ENCODE measurements around the gene ENTREP3. TPM values are rescaled to one million over a fixed set of nuclear protein-coding genes. Genes with fewer than 3 reads are reported as not detected.
"Not testable (repeated sequence)": the region's sequence is repeated elsewhere in the genome, so short reads cannot be mapped to it uniquely, and the experiment has no call there.

Gene ENTREP3
- total RNA-seq, 1 experiment from 2014 or later: 32.3 TPM

DNA sequence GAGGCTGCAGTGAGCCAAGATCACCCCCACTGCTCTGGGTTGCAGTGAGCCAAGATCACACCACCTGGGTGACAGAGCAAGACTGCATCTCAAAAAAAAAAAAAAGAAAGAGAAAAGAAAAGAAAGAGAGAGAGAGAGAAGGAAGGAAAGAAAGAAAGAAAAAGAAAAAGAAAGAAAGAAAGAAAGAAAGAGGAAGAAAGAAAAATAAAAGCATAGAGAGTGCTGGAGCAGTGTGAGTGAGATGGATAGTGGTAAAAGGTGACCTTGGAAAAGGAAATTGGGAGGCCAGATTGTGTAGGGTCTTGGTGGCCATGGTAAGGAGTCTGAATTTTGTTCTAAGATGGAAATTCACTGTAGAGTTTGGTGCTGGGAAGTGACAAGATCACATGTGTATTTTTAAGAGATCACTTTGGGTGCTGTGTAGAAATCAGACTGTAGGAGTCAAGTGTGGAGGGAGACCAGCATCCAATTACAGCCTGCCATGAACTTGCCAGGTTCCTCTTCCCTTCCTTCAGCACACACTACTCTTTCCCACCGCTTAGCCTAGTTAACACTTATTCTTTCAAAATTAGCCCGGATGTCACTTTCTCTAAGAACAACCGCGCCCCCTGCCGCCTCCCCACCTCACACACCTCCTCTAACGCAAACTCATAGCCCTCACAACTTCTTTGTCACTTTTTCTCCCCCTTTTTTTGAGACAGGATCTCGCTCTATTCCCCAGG, 28.9 kb downstream of the ENTREP3 start:
- TF ChIP-seq, protein P1, sequence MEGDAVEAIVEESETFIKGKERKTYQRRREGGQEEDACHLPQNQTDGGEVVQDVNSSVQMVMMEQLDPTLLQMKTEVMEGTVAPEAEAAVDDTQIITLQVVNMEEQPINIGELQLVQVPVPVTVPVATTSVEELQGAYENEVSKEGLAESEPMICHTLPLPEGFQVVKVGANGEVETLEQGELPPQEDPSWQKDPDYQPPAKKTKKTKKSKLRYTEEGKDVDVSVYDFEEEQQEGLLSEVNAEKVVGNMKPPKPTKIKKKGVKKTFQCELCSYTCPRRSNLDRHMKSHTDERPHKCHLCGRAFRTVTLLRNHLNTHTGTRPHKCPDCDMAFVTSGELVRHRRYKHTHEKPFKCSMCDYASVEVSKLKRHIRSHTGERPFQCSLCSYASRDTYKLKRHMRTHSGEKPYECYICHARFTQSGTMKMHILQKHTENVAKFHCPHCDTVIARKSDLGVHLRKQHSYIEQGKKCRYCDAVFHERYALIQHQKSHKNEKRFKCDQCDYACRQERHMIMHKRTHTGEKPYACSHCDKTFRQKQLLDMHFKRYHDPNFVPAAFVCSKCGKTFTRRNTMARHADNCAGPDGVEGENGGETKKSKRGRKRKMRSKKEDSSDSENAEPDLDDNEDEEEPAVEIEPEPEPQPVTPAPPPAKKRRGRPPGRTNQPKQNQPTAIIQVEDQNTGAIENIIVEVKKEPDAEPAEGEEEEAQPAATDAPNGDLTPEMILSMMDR (IDR thresholded peaks at IDR 0.05; ENCODE audit: unreplicated experiment): peak; percentile 63
- H3K27ac Mint-ChIP-seq (ENCODE audit: low read depth, unreplicated experiment): peak overlapping the region; percentile 89
- DNase-seq (ENCODE audit: unreplicated experiment): peak; percentile 84
- intact Hi-C loops (cut with micrococcal nuclease): loop anchor here (1.0 to 5.0 kb wide), 3 partner anchors 19 to 50 kb away; partner anchors contain the start of gene THBS3
- H3K36me3 Mint-ChIP-seq (ENCODE audit: insufficient read depth, unreplicated experiment): no peaks in the 10 kb centered on the region
- BruUV-seq (replicated peaks): no TSS peak
- H3K9me3 Mint-ChIP-seq (ENCODE audit: unreplicated experiment): no peaks in the 10 kb centered on the region
- CTCF ChIA-PET: interaction anchor here (0.7 to 6.1 kb wide), 19 partner anchors 8 to 639 kb away, joined by 3 to 78 read pairs (median 6); partner anchors contain the start of genes ENTREP3, KRTCAP2, MTX1 and THBS3
- peak overlapping the region; percentile 85 for H3K4me3 Mint-ChIP-seq (ENCODE audit: unreplicated experiment)
- H3K27me3 Mint-ChIP-seq (ENCODE audit: insufficient read depth, unreplicated experiment): no peaks in the 10 kb centered on the region
- POLR2A ChIA-PET: interaction anchor here (0.6 to 5.9 kb wide), 23 partner anchors 8 to 754 kb away, joined by 3 to 66 read pairs (median 5); partner anchors contain the start of genes ASH1L, CLK2, KRTCAP2 and MTX1
- peaks cover 34% of the 10 kb centered on the region for H3K4me1 Mint-ChIP-seq (ENCODE audit: insufficient read depth, unreplicated experiment)

DNA sequence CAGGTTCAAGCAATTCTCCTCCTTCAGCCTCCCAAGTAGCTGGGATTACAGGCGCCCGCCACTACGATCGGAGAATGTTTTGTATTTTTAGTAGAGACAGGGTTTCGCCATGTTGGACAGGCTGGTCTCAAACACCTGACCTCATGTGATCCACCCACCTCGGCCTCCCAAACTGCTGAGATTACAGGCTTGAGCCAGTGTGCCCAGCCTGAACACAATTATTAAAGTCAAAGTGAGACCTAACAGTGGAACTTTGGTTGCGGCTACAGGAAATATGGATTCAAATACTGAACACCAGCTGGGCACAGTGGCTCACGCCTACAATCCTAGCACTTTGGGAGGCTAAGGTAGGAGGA, 29.9 kb downstream of the ENTREP3 start:
- ChIA-PET POLR2A (interaction anchor here (0.7 to 5.9 kb wide), 13 partner anchors 10 to 76 kb away, joined by 3 to 66 read pairs (median 5); partner anchors contain the start of genes CLK2, KRTCAP2, MTX1 and PKLR), CTCF (interaction anchor here (0.9 to 6.1 kb wide), 5 partner anchors 17 to 49 kb away, joined by 3 to 78 read pairs (median 40); partner anchors contain the start of genes ENTREP3, MTX1 and THBS3)
- not testable (repeated sequence) for BruUV-seq (replicated peaks); H3K36me3 Mint-ChIP-seq (ENCODE audit: insufficient read depth, unreplicated experiment); DNase-seq (ENCODE audit: unreplicated experiment); H3K9me3 Mint-ChIP-seq (ENCODE audit: unreplicated experiment); H3K27me3 Mint-ChIP-seq (ENCODE audit: insufficient read depth, unreplicated experiment)
- H3K4me1 Mint-ChIP-seq (ENCODE audit: insufficient read depth, unreplicated experiment): peaks cover 34% of the 10 kb centered on the region
- peak overlapping the region; percentile 89 for H3K27ac Mint-ChIP-seq (ENCODE audit: low read depth, unreplicated experiment)
- peak overlapping the region; percentile 59 for H3K4me3 Mint-ChIP-seq (ENCODE audit: unreplicated experiment)
- intact Hi-C loops (cut with micrococcal nuclease): loop anchor here (5.0 kb wide), 1 partner anchor 33 kb away; no protein-coding TSS in a partner anchor

DNA sequence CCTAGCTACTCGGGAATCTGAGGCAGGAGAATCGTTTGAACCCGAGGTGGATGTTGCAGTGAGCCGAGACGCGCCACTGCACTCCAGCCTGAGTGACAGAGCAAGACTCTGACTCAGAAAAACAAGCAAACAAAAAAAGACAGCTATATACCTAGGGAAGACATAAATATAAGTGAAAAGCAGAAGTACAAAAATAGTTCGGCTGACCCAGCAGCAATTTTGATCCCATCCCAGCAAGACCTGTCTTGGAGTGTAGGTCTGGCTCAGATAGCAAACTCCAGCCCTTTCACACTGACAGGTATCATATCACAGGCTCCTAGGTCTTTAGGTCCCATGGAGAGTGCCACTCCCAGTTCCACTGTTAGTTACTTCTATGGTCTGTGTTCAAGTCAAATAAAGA, 32.2 kb downstream of the ENTREP3 start:
- ChIA-PET CTCF (interaction anchor here (0.6 to 6.1 kb wide), 7 partner anchors 11 to 138 kb away, joined by 3 to 78 read pairs (median 4); partner anchors contain the start of genes MTX1 and THBS3), POLR2A (interaction anchor here (3.6 to 5.9 kb wide), 2 partner anchors 15 to 29 kb away, joined by 37 to 66 read pairs; partner anchors contain the start of genes MTX1 and THBS3)
- Mint-ChIP-seq H3K27me3 (ENCODE audit: insufficient read depth, unreplicated experiment) (no peaks in the 10 kb centered on the region), H3K27ac (ENCODE audit: low read depth, unreplicated experiment) (no peak overlapping the region), H3K4me3 (ENCODE audit: unreplicated experiment) (no peak overlapping the region), H3K36me3 (ENCODE audit: insufficient read depth, unreplicated experiment) (no peaks in the 10 kb centered on the region), H3K9me3 (ENCODE audit: unreplicated experiment) (no peaks in the 10 kb centered on the region), H3K4me1 (ENCODE audit: insufficient read depth, unreplicated experiment) (peaks cover 42% of the 10 kb centered on the region)
- TF ChIP-seq, protein P1 (IDR thresholded peaks at IDR 0.05; ENCODE audit: unreplicated experiment): no peak
- intact Hi-C loops (cut with micrococcal nuclease): no loop called here
- no TSS peak for BruUV-seq (replicated peaks)
- no peak for DNase-seq (ENCODE audit: unreplicated experiment)

DNA sequence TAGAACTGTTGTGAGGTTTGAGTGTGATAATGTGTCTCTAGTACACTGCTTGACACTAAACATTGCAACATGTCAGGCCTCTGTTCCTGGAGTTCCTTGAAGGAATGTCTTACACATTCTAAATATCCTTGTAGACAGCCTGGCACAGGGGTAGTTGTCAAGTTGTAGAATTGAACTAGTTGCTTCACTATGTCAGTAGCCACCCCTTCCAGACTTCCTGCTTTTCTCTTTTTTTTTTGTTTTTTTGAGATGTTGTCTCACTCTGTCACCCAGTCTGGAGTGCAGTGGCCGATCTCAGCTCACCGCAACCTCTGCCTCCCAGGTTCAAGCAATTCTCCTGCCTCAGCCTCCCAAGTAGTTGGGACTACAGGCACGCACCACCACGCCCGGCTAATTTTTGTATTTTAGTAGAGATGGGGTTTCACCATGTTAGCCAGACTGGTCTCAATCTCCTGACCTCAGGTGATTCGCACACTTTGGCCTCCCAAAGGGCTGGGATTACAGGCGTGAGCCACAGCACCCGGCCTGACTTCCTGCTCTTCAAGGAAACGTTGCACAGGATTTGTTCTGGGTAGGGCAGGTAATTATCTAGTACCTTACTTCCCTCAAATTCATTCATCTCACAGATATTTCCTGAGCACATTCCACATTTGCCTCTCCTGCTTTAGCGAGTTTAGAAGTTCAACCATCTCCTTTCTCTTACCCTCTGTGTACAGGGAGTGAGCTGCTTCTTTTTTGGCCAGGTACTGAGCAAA, 34.9 kb downstream of the ENTREP3 start:
- peaks cover 25% of the 10 kb centered on the region for H3K4me1 Mint-ChIP-seq (ENCODE audit: insufficient read depth, unreplicated experiment)
- intact Hi-C loops (cut with micrococcal nuclease); H3K9me3 Mint-ChIP-seq (ENCODE audit: unreplicated experiment); DNase-seq (ENCODE audit: unreplicated experiment); H3K27ac Mint-ChIP-seq (ENCODE audit: low read depth, unreplicated experiment); H3K36me3 Mint-ChIP-seq (ENCODE audit: insufficient read depth, unreplicated experiment); H3K4me3 Mint-ChIP-seq (ENCODE audit: unreplicated experiment); BruUV-seq (replicated peaks); H3K27me3 Mint-ChIP-seq (ENCODE audit: insufficient read depth, unreplicated experiment): not testable (repeated sequence)
- ChIA-PET CTCF (interaction anchor here (1.5 kb wide), 1 partner anchor 31 kb away, joined by 5 read pairs; no protein-coding TSS in a partner anchor), POLR2A (interaction anchor here (1.2 to 1.9 kb wide), 2 partner anchors 11 to 12 kb away, joined by 7 to 12 read pairs; partner anchors contain the start of genes MTX1 and THBS3)
